Ovary (tissue), 3 donors: ENCODE measurements around the gene PRSS38.
"Not testable (repeated sequence)": the region's sequence is repeated elsewhere in the genome, so short reads cannot be mapped to it uniquely, and the experiment has no call there.

ENCODE experiments used
- EP300 ChIP-seq: sonication (generic); formaldehyde crosslinking; IDR thresholded peaks from one replicate; pipeline ENCODE4 v1.6.1; 2017; ENCODE audit warnings: antibody characterized with exemption
- POLR2A ChIP-seq: fragments of 450-650 bp; IDR thresholded peaks from one replicate; pipeline ENCODE4 v1.6.1; 2017; ENCODE audit warnings: antibody characterized with exemption, mild to moderate bottlenecking, moderate library complexity
- TF ChIP-seq, protein P1 (sequence below), 3 donors: fragments of 450-650 bp in 2 of 3; fragments of 200-600 bp in 1 of 3; IDR thresholded peaks; one replicate each; pipeline versions ENCODE4 v1.5.1 to v1.8.0; 2016 to 2022; ENCODE audit warnings: antibody characterized with exemption in 3 of 3, mild to moderate bottlenecking in 1 of 3
- donor health status: DM: no; HTN: no; CAD: no.

- TF ChIP-seq, protein P1, sequence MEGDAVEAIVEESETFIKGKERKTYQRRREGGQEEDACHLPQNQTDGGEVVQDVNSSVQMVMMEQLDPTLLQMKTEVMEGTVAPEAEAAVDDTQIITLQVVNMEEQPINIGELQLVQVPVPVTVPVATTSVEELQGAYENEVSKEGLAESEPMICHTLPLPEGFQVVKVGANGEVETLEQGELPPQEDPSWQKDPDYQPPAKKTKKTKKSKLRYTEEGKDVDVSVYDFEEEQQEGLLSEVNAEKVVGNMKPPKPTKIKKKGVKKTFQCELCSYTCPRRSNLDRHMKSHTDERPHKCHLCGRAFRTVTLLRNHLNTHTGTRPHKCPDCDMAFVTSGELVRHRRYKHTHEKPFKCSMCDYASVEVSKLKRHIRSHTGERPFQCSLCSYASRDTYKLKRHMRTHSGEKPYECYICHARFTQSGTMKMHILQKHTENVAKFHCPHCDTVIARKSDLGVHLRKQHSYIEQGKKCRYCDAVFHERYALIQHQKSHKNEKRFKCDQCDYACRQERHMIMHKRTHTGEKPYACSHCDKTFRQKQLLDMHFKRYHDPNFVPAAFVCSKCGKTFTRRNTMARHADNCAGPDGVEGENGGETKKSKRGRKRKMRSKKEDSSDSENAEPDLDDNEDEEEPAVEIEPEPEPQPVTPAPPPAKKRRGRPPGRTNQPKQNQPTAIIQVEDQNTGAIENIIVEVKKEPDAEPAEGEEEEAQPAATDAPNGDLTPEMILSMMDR (IDR thresholded peaks at IDR 0.05), result not testable (repeated sequence)
- TF ChIP-seq POLR2A, EP300: not testable (repeated sequence)
Observed at GRCh38 chr1:227877810-227878209, 62.3 kb downstream of the PRSS38 start.
